AG09319 (cell line): ENCODE data around the gene GLMP.

Experiments
- DNase-seq: peaks from one replicate; pipeline ENCODE4 v3.0.0-alpha.2; 2010; ENCODE audit warnings: low read depth; ENCODE audit errors: extremely low read depth
- TF ChIP-seq, protein P1 (sequence below): IDR thresholded peaks from 2 replicates; pipeline ENCODE4 v1.5.1; 2011; ENCODE audit warnings: low read depth, mild to moderate bottlenecking, inconsistent platforms, low read length, moderate library complexity

The GLMP gene

DNA sequence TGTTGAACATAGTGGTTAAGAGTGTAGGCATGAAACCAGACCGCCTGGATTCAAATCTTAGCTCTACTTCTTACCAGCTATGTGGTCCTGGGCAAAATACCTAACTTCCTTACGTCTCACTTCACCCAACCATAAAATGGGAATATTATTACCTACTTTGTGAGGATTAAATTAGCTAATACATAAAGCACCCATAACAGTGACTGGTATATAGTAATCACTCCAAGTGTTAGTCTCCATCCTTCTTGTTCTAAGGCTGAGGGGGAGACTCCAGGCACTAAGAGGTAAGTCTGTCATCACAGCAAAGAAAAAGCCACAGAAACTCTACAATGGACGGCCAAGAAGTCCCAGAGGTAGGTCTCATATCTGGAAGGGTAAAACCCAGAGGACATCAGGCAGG is 15.6 kb downstream of the GLMP start:
- DNase-seq, result no peak
- TF ChIP-seq, protein P1, sequence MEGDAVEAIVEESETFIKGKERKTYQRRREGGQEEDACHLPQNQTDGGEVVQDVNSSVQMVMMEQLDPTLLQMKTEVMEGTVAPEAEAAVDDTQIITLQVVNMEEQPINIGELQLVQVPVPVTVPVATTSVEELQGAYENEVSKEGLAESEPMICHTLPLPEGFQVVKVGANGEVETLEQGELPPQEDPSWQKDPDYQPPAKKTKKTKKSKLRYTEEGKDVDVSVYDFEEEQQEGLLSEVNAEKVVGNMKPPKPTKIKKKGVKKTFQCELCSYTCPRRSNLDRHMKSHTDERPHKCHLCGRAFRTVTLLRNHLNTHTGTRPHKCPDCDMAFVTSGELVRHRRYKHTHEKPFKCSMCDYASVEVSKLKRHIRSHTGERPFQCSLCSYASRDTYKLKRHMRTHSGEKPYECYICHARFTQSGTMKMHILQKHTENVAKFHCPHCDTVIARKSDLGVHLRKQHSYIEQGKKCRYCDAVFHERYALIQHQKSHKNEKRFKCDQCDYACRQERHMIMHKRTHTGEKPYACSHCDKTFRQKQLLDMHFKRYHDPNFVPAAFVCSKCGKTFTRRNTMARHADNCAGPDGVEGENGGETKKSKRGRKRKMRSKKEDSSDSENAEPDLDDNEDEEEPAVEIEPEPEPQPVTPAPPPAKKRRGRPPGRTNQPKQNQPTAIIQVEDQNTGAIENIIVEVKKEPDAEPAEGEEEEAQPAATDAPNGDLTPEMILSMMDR, result no peak

DNA sequence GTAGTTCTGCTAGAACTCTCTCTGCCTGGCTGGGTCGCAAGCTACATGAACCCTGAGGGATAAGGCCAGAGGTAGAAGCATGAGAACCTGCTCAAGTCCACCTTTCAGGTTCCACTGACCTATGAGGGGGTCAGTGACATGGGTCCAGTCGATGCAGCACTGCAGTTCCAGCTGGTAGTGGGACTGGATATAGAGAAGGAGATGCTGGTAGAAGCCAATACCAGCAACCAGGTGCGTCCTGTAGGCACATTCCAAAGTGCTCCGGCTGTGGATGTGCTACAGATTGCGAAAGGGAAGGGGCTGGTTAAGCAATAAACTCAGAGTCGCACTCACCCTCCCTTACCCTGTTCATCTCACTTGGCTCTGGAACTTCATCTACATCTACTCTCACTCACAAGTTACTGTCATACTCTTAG is 18.5 kb downstream of the GLMP start:
- TF ChIP-seq, protein P1, result no peak
- DNase-seq, result no peak

DNA sequence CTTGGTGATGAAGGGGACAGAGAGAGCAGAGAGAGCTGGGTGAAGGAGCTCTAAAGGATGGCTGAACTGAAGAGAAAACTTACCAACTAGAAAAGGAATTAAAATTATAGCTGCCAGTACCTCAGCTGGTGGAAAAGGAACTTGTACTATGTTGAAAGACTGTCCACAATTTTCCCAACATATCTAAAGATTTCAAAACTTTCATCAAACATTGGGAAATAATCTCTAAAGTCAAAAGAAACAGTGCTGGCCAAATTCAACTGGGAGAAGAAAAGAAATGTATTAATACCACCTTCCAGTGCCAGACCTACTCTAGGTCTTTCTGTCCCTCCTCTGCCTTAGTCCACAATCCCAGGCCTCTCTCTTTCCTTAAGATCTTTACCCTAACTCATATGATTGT is 18.9 kb downstream of the GLMP start:
- no peak for DNase-seq
- TF ChIP-seq, protein P1, result no peak

DNA sequence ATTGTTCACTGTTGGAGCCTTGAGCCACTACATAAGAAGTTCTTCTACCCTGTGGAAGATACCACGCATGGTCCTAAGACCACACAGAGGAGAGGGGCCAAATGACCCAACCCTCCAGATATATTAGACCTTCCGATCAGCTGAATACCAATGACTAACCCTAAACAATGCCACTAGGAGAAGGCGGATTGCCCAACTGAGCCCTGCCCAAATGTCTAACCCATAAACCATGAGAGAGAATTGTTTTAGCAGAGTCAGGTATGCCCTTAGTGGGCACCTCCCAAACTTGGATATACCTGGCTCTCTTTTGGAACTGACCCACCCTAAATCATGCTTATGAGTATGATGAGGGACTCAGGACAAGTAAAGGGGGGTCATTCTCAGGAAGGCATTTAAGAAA is 25.2 kb downstream of the GLMP start:
- DNase-seq, result no peak
- TF ChIP-seq, protein P1, result no peak

DNA sequence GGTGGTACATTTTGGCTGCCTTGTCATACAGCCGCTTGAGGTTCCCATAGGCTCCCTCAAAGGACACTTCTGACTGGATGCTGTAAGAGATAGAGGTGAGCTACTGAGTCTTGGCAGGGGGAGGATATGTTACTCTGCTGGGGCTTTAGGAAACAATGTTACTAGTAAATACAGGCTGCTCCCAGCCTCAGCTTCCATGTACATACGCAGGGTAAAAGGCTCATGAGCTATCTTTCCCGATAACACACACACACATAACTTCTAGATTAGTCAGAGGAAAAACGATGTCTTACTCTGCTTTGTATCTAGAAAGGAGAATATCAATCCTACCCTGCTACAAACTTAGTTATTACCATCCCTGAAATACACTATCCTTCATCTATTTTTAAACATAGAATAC is 27.1 kb downstream of the GLMP start:
- TF ChIP-seq, protein P1, result no peak
- no peak for DNase-seq

DNA sequence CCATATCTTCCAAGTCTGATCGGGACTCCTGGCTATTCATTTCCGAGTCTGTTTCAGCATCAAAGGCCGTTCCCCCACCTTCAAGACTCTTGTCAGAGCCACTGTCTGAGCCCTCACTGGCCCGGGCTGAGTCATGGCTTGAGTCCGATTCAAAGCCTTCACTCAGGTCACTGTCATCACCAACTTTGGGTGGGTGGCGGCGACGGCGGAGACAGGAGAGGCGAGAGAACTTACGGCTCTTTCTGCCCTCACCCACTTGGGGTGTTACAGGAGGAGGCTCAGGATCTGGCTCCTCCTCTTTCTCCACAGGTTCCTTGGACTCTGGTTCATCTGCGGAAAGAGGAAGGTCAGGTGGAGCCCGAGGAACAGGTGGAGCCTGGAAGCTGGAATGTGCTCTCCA is 29.4 kb downstream of the GLMP start:
- TF ChIP-seq, protein P1, result no peak
- no peak for DNase-seq

DNA sequence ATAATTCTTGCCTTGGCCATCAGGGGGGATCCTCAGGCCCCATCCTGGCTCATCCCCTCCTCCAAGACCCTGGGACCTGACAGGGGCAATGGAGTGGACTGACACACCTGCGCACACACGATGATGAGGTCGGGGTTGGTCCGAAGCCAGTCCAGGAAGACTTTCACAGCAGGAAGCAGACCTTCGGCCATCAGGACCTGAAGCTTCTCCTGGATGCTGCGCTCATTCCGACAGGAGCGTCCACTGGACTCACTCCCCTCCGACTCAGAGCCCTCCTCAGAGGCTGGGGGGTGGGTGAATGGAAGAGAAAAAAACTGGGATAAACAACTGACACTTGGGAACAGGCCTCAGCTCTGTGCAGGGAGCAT is 32.2 kb downstream of the GLMP start:
- TF ChIP-seq, protein P1, result no peak
- DNase-seq, result no peak
